K562 (cell line): ENCODE measurements around the gene HES6.

Experiments
- E2F4 ChIP-seq: sonication (generic); formaldehyde crosslinking; IDR thresholded peaks from 2 replicates; pipeline ENCODE4 v1.8.0; 2022; ENCODE audit warnings: mild to moderate bottlenecking, low read depth, missing genetic modification reagents
- TF ChIP-seq, protein P1 (sequence below), 3 experiments: IDR thresholded peaks in 2 of 3; conservative IDR thresholded peaks in 1 of 3; 2 replicates each; pipeline ENCODE4 v1.5.1; 2011 to 2012; ENCODE audit warnings: low read length in 3 of 3, mild to moderate bottlenecking in 3 of 3, control low read depth in 2 of 3, improper control_type of control experiment in 1 of 3, inconsistent platforms in 1 of 3, low read depth in 1 of 3, mixed read lengths in 1 of 3, moderate library complexity in 1 of 3; ENCODE audit not compliant: insufficient read depth in 2 of 3
- TF ChIP-seq, protein P2 (sequence below): fragments of 250-450 bp; sonication (Bioruptor Pico); IDR thresholded peaks from 2 replicates; pipeline ENCODE4 v1.5.0; 2020; ENCODE audit warnings: mild to moderate bottlenecking, borderline replicate concordance

- TF ChIP-seq E2F4 (CRISPR knock-in tag) = no peak
- TF ChIP-seq, protein P1, sequence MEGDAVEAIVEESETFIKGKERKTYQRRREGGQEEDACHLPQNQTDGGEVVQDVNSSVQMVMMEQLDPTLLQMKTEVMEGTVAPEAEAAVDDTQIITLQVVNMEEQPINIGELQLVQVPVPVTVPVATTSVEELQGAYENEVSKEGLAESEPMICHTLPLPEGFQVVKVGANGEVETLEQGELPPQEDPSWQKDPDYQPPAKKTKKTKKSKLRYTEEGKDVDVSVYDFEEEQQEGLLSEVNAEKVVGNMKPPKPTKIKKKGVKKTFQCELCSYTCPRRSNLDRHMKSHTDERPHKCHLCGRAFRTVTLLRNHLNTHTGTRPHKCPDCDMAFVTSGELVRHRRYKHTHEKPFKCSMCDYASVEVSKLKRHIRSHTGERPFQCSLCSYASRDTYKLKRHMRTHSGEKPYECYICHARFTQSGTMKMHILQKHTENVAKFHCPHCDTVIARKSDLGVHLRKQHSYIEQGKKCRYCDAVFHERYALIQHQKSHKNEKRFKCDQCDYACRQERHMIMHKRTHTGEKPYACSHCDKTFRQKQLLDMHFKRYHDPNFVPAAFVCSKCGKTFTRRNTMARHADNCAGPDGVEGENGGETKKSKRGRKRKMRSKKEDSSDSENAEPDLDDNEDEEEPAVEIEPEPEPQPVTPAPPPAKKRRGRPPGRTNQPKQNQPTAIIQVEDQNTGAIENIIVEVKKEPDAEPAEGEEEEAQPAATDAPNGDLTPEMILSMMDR (IDR thresholded peaks at IDR 0.05 in 2 of 3, conservative IDR thresholded peaks at IDR 0.05 in 1 of 3; ENCODE audit: insufficient read depth in 2 of 3, low read depth in 1 of 3, low read length in 3 of 3) = no peak
- TF ChIP-seq, protein P2, sequence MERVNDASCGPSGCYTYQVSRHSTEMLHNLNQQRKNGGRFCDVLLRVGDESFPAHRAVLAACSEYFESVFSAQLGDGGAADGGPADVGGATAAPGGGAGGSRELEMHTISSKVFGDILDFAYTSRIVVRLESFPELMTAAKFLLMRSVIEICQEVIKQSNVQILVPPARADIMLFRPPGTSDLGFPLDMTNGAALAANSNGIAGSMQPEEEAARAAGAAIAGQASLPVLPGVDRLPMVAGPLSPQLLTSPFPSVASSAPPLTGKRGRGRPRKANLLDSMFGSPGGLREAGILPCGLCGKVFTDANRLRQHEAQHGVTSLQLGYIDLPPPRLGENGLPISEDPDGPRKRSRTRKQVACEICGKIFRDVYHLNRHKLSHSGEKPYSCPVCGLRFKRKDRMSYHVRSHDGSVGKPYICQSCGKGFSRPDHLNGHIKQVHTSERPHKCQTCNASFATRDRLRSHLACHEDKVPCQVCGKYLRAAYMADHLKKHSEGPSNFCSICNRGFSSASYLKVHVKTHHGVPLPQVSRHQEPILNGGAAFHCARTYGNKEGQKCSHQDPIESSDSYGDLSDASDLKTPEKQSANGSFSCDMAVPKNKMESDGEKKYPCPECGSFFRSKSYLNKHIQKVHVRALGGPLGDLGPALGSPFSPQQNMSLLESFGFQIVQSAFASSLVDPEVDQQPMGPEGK (CRISPR knock-in tag) = no peak
Observed at GRCh38 chr2:238251986-238252385, 12.1 kb upstream of the HES6 start.
